Hematopoietic multipotent progenitor cell treated with erythropoietin and hydrocortisone succinate and interleukin-3 and kit ligand, for 15 days (in vitro differentiated cells): ENCODE results near the gene CCDC137.
"Not testable (repeated sequence)": the region's sequence is repeated elsewhere in the genome, so short reads cannot be mapped to it uniquely, and the experiment has no call there.

Experiments used
- DNase-seq: peaks from one replicate; pipeline ENCODE4 v3.0.0-alpha.2; 2015; ENCODE audit warnings: low spot score

The CCDC137 gene

GRCh38 chr17:81666342-81667191, at the start of gene CCDC137, which contains the start of gene OXLD1:
Gene CCDC137, plus strand, starts transcription at chr17:81666737. Its CDS starts 30 bp downstream, at chr17:81666767.
Gene OXLD1, minus strand, starts transcription at chr17:81666605. Its CDS starts 28 bp downstream, at chr17:81666577.
- DNase-seq = peak; percentile 94

GRCh38 chr17:81616877-81617276, 49.7 kb upstream of the CCDC137 start:
- no peak for DNase-seq

GRCh38 chr17:81618307-81618706, 48.2 kb upstream of the CCDC137 start:
- DNase-seq = not testable (repeated sequence)

- no peak for DNase-seq
Observed at GRCh38 chr17:81621494-81622130, 44.9 kb upstream of the CCDC137 start.

- no peak for DNase-seq
Observed at GRCh38 chr17:81630274-81630673, 36.3 kb upstream of the CCDC137 start.

- DNase-seq = no peak
Observed at GRCh38 chr17:81631482-81631881, 35.1 kb upstream of the CCDC137 start.

- no peak for DNase-seq
Observed at GRCh38 chr17:81635431-81635830, 31.1 kb upstream of the CCDC137 start.

GRCh38 chr17:81635973-81636504, 30.5 kb upstream of the CCDC137 start:
- DNase-seq = peak; percentile 46

- DNase-seq = peak; percentile 84
Observed at GRCh38 chr17:81636505-81637288, 29.8 kb upstream of the CCDC137 start, which contains the start of the genes NPLOC4 and TSPAN10. Gene NPLOC4, minus strand, starts transcription at chr17:81637112. Its CDS starts 182 bp downstream, at chr17:81636930. Gene TSPAN10, plus strand, starts transcription at chr17:81637196. Its CDS starts 5,217 bp downstream, at chr17:81642413.

- DNase-seq = no peak
Observed at GRCh38 chr17:81638683-81639082, 27.9 kb upstream of the CCDC137 start.

GRCh38 chr17:81640011-81640410, 26.5 kb upstream of the CCDC137 start:
- DNase-seq = no peak

- DNase-seq = no peak
Observed at GRCh38 chr17:81641825-81642489, 24.6 kb upstream of the CCDC137 start.

GRCh38 chr17:81644496-81644895, 22.0 kb upstream of the CCDC137 start:
- no peak for DNase-seq

- no peak for DNase-seq
Observed at GRCh38 chr17:81644976-81645952, 21.3 kb upstream of the CCDC137 start.

GRCh38 chr17:81646869-81647600, 19.5 kb upstream of the CCDC137 start:
- peak; percentile 83 for DNase-seq

- DNase-seq = no peak
Observed at GRCh38 chr17:81647640-81648012, 18.9 kb upstream of the CCDC137 start.

GRCh38 chr17:81648013-81648706, 18.4 kb upstream of the CCDC137 start:
- no peak for DNase-seq

GRCh38 chr17:81648707-81649085, 17.8 kb upstream of the CCDC137 start:
- no peak for DNase-seq

GRCh38 chr17:81650951-81651350, 15.6 kb upstream of the CCDC137 start:
- DNase-seq = no peak
